Left ventricle myocardium superior (tissue), 1 donor: Measurements from ENCODE around the gene ASXL1. TPM values are rescaled to one million over a fixed set of nuclear protein-coding genes. Genes with fewer than 3 reads are reported as not detected.
"Not testable (repeated sequence)": the region's sequence is repeated elsewhere in the genome, so short reads cannot be mapped to it uniquely, and the experiment has no call there.

Experiments used
- ATAC-seq: fragments of 200-7000 bp; cut with Tn5 transposase; one replicate; pipeline ENCODE4 v1.9.1; 2020; ENCODE audit warnings: mild to moderate bottlenecking, moderate library complexity
- DNase-seq: peaks from one replicate; pipeline ENCODE4 v3.0.0-alpha.2; 2020
- intact Hi-C: fragments of 100-400 bp; cut with micrococcal nuclease; formaldehyde crosslinking; loops from one replicate; pipeline ENCODE4 v1.11.0; 2022
- long read RNA-seq: library from polyadenylated mRNA; unstranded; transcript quantifications from one replicate; pipeline ENCODE4 v2.0.0, GENCODE V29; 2021
- total RNA-seq: library from RNA; stranded (reverse); fragmentation: NEBNext Ultra II Directional; extraction: Animal tissue kit (Norgen Biotek cat#: 25700); gene quantifications from one replicate; pipeline ENCODE4 v1.2.1, GENCODE V29; 2021
- donor health status: DM: no; HTN: yes; CAD: no; lungs with severe emphysema.

The ASXL1 gene
- total RNA-seq, result 25.7 TPM
- long read RNA-seq, partial matches to known transcripts, result 0 of 9 reads
- long read RNA-seq, other reads (novel, unspliced or antisense), result 9 of 9 reads

- DNase-seq (peak; percentile 98), ATAC-seq (peak; percentile 96)
- intact Hi-C loops, result no loop called here
Observed at GRCh38 chr20:32357869-32358631, at the start of gene ASXL1. ASXL1 (plus strand) TSS chr20:32358331; CDS start chr20:32358776, 445 bp downstream.

DNA sequence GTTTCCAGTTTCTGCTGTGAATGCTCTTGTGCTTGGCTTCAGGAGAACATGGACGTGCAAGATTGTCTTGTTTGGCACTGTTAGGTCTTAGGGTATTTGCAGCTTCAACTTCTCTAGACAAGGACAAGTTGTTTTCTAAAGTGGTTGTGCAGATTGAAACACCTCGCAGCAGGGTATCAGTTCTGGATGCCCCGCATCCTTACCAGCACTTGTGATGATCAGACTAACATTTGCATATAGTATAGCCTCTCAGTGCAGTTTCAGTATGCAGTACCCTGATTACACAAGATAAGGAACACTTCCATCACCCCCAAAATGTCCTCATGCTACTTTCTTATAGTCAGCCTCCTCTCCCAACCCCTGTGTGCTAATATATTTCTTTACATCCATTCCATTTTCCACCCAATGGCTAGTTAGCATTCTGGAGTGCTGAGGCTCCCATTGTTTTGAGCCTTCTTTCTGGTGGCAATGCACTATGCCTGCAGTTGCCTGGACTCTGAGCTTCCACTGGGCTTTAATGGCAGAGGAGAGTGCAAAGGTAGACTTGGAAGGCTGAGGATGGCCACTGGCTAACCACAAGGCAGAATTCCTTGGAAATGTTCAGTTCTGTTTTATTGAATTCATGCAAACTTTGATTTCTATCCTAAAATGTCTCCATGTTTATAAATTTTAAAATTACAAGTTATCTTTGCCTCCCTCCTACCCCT lies 45.3 kb upstream of the ASXL1 start:
- ATAC-seq (no peak), DNase-seq (no peak)
- intact Hi-C loops, result no loop called here

GRCh38 chr20:32314768-32315167 lies 43.4 kb upstream of the ASXL1 start:
- no peak for DNase-seq
- intact Hi-C loops, result no loop called here
- no peak for ATAC-seq

DNA sequence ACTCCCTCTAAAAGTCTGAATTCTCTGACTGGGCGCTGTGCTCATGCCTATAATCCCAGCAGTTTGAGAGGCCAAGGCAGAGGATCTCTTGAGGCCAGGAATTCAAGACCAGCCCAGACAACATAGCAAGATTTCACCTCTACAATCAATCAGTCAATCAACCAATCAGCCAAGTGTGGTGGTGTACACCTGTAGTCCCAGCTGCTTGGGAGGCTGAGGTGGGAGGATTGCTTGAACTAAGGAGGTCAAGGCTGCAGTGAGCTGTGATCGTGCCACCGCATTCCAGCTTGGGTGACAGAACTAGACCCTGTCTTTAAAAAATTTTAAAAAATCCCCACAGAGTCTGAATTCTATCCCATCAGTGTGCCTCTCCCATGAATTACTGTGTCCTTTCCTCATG lies 42.7 kb upstream of the ASXL1 start:
- intact Hi-C loops, result no loop called here
- no peak for ATAC-seq
- DNase-seq, result no peak

DNA sequence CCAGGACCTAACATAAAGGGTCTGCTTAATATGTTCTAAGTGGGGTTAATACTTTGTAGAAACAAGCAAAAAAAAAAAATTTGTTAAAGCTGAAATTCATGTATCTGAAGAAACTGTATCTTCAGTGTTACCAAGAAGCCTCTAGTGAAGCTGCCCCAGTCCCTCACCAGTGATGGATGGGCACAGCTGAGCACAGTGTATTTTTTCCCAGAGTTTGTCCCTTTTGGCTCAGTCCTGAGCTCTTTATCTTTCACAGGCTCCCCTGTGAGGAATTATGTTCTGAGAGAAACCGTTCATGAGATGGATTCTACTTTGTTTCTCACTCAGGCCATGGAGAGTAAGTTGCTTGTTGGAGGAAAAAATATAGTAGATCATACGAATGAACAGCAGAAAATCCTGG lies 42.2 kb upstream of the ASXL1 start:
- intact Hi-C loops, result no loop called here
- DNase-seq, result no peak
- ATAC-seq, result no peak

- no peak for ATAC-seq
- intact Hi-C loops, result no loop called here
- no peak for DNase-seq
Observed at GRCh38 chr20:32316667-32317066, 41.5 kb upstream of the ASXL1 start.

DNA sequence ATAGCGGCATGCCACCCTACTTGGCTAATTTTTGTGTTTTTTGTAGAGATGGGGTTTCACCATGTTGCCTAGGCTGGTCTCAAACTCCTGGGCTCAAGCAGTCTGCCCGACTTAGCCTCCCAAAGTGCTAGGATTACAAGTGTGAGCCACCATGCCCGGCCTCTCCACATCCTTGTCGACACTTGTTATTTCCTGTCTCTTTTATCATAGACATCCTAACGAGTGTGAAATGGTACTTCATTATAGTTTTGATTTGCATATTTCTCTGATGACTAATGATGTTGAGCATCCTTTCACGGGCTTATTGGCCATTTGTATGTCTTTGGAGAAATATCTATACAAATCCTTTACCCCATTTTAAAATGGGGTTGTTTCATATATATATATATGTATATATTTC lies 39.0 kb upstream of the ASXL1 start:
- intact Hi-C loops, result no loop called here
- ATAC-seq (no peak), DNase-seq (no peak)

- ATAC-seq (no peak), DNase-seq (no peak)
- intact Hi-C loops, result no loop called here
Observed at GRCh38 chr20:32320305-32320704, 37.8 kb upstream of the ASXL1 start.

DNA sequence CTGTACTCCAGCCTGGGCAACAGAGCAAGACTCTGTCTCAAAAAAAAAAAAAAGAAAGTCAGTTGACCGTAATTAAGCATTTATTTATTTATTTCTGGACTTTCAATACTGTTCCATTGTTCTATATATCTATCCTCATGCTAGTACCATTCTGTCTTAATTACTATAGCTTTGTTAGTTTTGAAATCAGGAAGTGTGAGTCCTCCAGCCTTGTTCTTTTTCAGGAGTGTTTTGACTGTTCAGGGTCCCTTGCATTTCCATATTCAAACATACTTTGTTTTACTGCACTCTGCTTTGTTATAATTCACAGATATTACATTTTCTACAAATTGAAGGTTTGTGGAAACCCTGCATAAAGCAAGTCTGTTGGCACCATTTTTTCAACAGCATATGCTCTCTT lies 36.7 kb upstream of the ASXL1 start:
- no peak for DNase-seq
- intact Hi-C loops, result no loop called here
- no peak for ATAC-seq

- intact Hi-C loops, ATAC-seq, DNase-seq: not testable (repeated sequence)
Observed at GRCh38 chr20:32322260-32322659, 35.9 kb upstream of the ASXL1 start.

DNA sequence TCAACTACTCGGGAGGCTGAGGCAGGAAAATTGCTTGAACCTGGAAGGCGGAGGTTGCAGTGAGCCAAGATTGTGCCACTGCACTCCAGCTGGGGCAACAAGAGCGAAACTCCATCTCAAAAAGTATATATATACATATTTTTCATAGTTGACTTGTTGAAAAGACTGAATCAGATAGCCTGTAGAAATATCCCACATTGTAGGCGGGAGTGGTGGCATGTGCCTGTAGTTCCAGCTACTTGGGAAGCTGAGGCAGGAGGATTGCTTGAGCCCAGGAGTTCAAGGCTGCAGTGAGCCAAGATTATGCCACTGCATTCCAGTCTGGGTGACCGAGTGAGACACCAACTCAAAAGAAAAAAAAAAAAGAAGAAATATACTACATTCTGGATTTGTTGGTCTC lies 34.4 kb upstream of the ASXL1 start:
- DNase-seq, intact Hi-C loops, ATAC-seq: not testable (repeated sequence)

- no peak for DNase-seq
- no peak for ATAC-seq
Observed at GRCh38 chr20:32325706-32326503, 32.2 kb upstream of the ASXL1 start.

DNA sequence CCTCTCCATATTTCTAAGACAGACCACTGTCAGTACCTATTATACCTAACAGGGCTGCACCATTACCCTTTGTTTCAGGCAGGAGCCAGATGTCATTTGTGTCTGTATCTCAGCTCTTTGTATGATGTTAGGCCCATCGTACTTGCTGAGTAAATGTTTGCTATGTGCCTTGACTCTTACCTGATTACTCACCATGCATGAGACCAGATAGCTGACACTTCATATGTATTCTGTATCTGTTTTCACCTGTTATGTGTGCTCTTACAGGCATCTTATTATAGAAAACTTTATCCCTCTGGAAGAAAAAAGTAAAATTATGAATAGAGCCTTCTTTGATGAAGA lies 31.7 kb upstream of the ASXL1 start:
- intact Hi-C loops, result no loop called here
- no peak for DNase-seq
- ATAC-seq, result no peak

More at GRCh38 chr20:32325706-32326503, 32.2 kb upstream of the ASXL1 start:
- intact Hi-C loops, result no loop called here

GRCh38 chr20:32327087-32327681 lies 30.9 kb upstream of the ASXL1 start:
- ATAC-seq (peak; percentile 35), DNase-seq (no peak)
- intact Hi-C loops, result no loop called here

DNA sequence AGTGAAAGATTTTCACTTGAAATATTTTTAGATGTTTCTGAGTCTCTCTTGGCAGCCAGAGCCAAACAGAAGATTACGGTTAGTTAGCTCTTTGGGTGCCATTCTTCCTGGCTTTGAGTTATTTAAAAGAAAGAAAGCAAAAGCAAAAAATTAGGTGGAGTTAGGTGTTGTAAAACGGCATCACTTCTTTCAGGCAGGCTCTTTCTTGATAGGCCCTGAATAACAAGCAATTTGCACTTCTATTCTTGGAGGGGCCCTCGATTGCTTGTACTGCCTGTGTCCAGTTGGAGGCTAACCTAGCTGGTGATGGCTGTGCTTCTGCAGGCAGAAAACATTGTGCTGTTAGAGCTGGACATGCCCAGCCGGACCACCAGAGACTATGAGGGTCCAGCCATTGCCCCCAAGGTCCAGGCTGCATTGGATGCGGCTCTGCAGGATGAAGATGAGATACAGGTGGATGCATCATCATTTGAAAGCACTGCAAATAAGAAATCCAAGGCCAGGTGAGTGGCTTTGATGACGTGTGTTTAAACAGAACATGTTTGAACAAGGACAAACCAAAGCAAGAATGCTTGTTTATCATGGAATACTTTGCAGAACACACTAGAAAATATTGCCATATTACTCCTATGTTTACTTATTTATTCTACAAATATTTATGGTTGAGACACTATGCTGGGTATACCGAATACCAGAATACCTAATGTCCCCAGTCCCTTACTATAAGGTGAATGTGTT lies 28.1 kb upstream of the ASXL1 start:
- intact Hi-C loops, result no loop called here
- ATAC-seq, result no peak
- no peak for DNase-seq

DNA sequence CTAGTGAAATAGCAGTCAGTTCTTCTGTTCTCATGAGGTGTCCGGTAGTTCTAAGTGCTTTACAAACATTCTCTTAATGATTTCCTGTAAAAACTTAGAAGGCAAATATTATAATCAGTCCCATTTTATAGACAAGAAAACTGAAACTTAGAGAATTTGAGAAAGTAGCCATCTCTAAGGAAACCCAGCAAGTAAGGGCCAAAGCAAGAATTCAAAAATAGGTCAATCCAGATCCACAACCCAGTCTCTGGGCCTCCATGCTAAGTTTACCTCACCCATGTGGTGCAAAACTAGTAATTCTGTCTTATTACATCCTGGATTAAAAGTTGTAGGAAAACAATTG lies 27.6 kb upstream of the ASXL1 start:
- DNase-seq (no peak), ATAC-seq (no peak)
- intact Hi-C loops, result no loop called here

DNA sequence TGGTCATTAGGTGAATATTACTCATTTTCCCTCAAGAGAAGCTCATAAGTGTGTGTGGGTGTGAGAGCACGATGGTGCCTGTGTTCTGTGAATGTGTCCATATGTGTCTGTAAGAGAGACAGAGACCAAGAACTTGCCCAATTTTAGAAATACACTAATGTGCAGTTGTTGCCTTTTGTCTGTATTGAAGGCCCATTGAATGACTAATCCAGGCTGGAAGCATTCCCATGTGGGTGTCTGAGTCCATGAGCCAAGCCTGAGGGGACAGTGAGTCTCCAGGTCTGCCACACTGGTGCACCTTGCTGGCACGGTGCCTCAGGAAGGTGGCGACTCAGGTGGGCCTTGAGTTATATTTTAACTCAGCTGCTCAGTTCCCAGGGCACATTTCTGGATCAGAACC lies 25.5 kb upstream of the ASXL1 start:
- ATAC-seq (peak; percentile 29), DNase-seq (no peak)
- intact Hi-C loops, result no loop called here

DNA sequence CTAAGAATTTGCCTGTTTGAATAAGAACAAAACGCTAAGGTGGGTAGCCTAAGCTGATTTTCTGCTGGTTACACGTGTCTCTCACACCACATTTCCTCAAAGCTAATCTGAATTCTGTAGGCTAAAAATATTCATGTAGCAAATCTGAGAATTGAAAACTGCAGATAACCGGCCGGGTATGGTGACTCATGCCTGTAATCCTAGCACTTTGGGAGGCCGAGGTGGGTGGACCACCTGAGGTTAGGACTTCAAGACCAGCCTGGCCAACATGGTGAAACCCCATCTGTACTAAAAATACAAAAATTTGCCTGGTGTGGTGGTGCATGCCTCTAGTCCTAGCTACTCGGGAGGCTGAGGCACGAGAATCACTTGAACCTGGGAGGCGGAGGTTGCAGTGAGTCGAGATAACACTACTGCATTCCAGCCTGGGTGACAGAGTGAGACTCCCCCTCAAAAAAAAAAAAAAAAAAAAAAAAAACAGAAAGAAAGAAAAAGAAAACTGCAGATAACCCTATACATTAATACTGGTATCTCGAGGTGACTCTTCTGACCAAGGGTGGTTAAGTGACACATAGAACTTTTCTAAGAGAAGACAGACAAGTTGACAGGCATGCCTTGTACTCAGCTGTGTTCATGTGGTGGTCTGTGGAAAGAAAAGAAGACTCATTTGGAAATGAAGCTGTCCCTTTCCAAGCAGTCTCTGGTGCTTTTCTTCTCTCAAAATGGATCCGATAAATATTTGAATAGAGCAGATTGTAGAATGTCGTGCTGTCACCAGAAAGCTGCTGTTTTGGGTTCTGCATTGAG lies 24.7 kb upstream of the ASXL1 start:
- intact Hi-C loops, result no loop called here
- ATAC-seq (no peak), DNase-seq (no peak)
